ENCODE results near the gene AMZ2. TPM values are rescaled to one million over a fixed set of nuclear protein-coding genes. Genes with fewer than 3 reads are reported as not detected.

Gene AMZ2
- total and polyA plus RNA-seq, 2 of the 8 experiments (the other 6 are each of a cell fraction or from before 2014, with no cell fraction given): 49.5 to 71.0 TPM

DNA sequence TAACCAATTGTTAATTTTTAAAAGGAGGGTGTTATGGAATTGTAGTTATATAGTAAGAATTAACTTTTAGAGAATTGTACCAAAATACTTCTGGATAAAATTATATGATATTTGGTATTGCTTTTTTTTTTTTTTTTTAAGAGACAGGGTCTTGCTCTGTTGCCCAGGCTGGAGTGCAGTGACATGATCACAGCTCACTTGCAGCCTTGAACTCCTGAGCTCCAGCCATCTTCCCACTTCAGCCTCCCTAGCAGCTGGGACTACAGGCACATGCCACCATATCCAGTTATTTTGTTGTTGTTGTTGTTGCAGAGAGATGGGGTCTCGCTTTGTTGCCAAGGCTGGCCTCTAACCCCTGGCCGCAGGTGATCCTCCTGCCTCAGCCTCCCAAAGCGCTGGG lies 52.0 kb downstream of the AMZ2 start:
- H3K23ac ChIP-seq (ENCODE audit: insufficient read length): no peak overlapping the region
- H3K36me3 ChIP-seq (ENCODE audit: control insufficient read depth in 2 of 4, insufficient read depth in 4 of 4, low read length in 3 of 4): no peaks in the 10 kb centered on the region
- no peak overlapping the region for H2BK120ac ChIP-seq (replicated peaks; ENCODE audit: low read depth, low read length)
- no peak overlapping the region for H4K8ac ChIP-seq (ENCODE audit: extremely low read depth, insufficient read depth, low read length)
- no peak overlapping the region for H2AFZ ChIP-seq (ENCODE audit: low read length)
- H4K5ac ChIP-seq (ENCODE audit: insufficient read length, low read depth, low read length): no peak overlapping the region
- H3K56ac ChIP-seq (replicated peaks; ENCODE audit: insufficient read length, low read depth, low read length): no peak overlapping the region
- no peaks in the 10 kb centered on the region for H3K9me3 ChIP-seq (ENCODE audit: insufficient read depth in 2 of 2, low read depth in 1 of 2, low read length in 1 of 2)
- DNase-seq (ENCODE audit: low read depth in 1 of 2, low spot score in 2 of 2): no peak
- H3K4me3 ChIP-seq (ENCODE audit: extremely low read depth in 1 of 4, insufficient read depth in 2 of 4, low read depth in 3 of 4, low read length in 4 of 4): no peak overlapping the region
- peaks cover 11 to 28% (median 16%) of the 10 kb centered on the region in 4 experiments for H3K4me1 ChIP-seq (replicated peaks in 1 of 4; ENCODE audit: control insufficient read depth in 3 of 4, insufficient read depth in 4 of 4, low read length in 3 of 4)
- H3K4ac ChIP-seq (replicated peaks; ENCODE audit: insufficient read length, low read depth, low read length): no peak overlapping the region
- FAIRE-seq: no peak
- H3K18ac ChIP-seq (ENCODE audit: extremely low read depth, low read length): no peak overlapping the region
- H3K79me1 ChIP-seq (ENCODE audit: low read depth, low read length): no peaks in the 10 kb centered on the region
- TF ChIP-seq TCF12 (IDR thresholded peaks at IDR 0.05; ENCODE audit: low read depth, low read length) (no peak), CBX5 (IDR thresholded peaks at IDR 0.05; ENCODE audit: low read depth, low read length) (no peak)
- no peak overlapping the region for H4K91ac ChIP-seq (replicated peaks; ENCODE audit: insufficient read length, low read length)
- H3K27me3 ChIP-seq (replicated peaks in 1 of 4; ENCODE audit: control insufficient read depth in 3 of 4, extremely low read depth in 1 of 4, insufficient read depth in 3 of 4, low read length in 3 of 4): no peaks in the 10 kb centered on the region
- no peak overlapping the region for H3K27ac ChIP-seq (ENCODE audit: low read depth, low read length)
- WGBS, 2 experiments (ENCODE audit: extremely low coverage in 1 of 2, insufficient coverage in 1 of 2, insufficient read length in 1 of 2, insufficient replicate concordance in 2 of 2, low coverage in 1 of 2, low lambda C conversion rate in 2 of 2, missing lambda C conversion rate in 1 of 2): 89% methylated on average over 3 of the region's 3 CpGs; no CpG with 5 or more reads in 1 of the 2 experiments
- no peaks in the 10 kb centered on the region for H4K20me1 ChIP-seq (replicated peaks in 1 of 2; ENCODE audit: control insufficient read depth in 1 of 2, insufficient read depth in 2 of 2, low read length in 2 of 2)
- H2BK15ac ChIP-seq (ENCODE audit: low read length): 0 out of 2 replicates have a peak overlapping the region, but pooled peaks have one; percentile 6
- H3K23me2 ChIP-seq (ENCODE audit: low read depth, low read length): no peaks in the 10 kb centered on the region
- H3K14ac ChIP-seq (ENCODE audit: insufficient read length): no peak overlapping the region
- ChIA-PET CTCF (ENCODE audit: partially characterized antibody) (interaction anchor here (1.7 kb wide), 1 partner anchor 23 kb away, joined by 3 read pairs; no protein-coding TSS in a partner anchor), POLR2A (ENCODE audit: partially characterized antibody) (interaction anchor here (0.7 kb wide), 1 partner anchor 14 kb away, joined by 3 read pairs; no protein-coding TSS in a partner anchor)
- no peak overlapping the region for H2AK5ac ChIP-seq (ENCODE audit: low read depth, low read length)
- H2BK12ac ChIP-seq (ENCODE audit: low read depth, low read length): no peak overlapping the region
- no peak overlapping the region for H3K9ac ChIP-seq (replicated peaks in 1 of 4; ENCODE audit: extremely low read depth in 1 of 4, low read depth in 3 of 4, low read length in 3 of 4)
- no peak overlapping the region for H3K4me2 ChIP-seq (ENCODE audit: insufficient read depth in 1 of 2, low read depth in 2 of 2, low read length in 2 of 2)
- H3K79me2 ChIP-seq (ENCODE audit: control insufficient read depth in 1 of 2, insufficient read depth in 2 of 2, low read length in 2 of 2): no peaks in the 10 kb centered on the region; a peak in 1 of 4 replicates
- H2BK5ac ChIP-seq (ENCODE audit: low read depth, low read length): no peak overlapping the region
- H2BK20ac ChIP-seq (ENCODE audit: low read length): no peak overlapping the region

Measured in H1 (cell line).